Mammary epithelial cell (primary cell): ENCODE measurements around the gene CLDN4.

Experiments
- EZH2 ChIP-seq: IDR thresholded peaks from 2 replicates; pipeline ENCODE4 v1.6.1; 2012; ENCODE audit warnings: low read length, inconsistent platforms, borderline replicate concordance
- TF ChIP-seq, protein P1 (sequence below), 2 donors: IDR thresholded peaks in 1 of 2; conservative IDR thresholded peaks in 1 of 2; 2 replicates each; pipeline ENCODE4 v1.5.1; 2011 to 2012; ENCODE audit warnings: inconsistent platforms in 2 of 2, low read length in 2 of 2, mild to moderate bottlenecking in 2 of 2, control low read depth in 1 of 2, low read depth in 1 of 2; ENCODE audit not compliant: insufficient read depth in 1 of 2; ENCODE audit errors: extremely low read depth in 1 of 2

DNA sequence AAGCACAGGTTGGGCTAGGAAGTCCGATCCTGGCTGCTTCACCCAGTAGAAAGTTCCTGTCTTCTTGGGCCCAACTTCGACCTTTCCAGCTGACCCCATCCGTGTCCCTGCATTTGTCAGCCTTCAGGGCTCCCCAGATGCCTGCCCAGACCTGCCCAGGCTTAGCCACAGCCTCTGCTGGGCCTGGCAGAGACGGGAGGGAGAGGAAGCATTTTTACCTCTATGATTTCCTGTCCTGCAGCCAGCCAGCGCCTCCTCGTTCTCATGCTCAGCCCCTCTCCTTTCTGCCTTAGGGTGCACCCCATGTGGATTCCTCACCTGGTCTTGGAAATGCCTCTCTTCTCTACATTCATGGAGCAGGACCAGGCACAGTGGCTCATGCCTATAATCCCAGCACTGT, 7.8 kb downstream of the CLDN4 start:
- TF ChIP-seq, protein P1, sequence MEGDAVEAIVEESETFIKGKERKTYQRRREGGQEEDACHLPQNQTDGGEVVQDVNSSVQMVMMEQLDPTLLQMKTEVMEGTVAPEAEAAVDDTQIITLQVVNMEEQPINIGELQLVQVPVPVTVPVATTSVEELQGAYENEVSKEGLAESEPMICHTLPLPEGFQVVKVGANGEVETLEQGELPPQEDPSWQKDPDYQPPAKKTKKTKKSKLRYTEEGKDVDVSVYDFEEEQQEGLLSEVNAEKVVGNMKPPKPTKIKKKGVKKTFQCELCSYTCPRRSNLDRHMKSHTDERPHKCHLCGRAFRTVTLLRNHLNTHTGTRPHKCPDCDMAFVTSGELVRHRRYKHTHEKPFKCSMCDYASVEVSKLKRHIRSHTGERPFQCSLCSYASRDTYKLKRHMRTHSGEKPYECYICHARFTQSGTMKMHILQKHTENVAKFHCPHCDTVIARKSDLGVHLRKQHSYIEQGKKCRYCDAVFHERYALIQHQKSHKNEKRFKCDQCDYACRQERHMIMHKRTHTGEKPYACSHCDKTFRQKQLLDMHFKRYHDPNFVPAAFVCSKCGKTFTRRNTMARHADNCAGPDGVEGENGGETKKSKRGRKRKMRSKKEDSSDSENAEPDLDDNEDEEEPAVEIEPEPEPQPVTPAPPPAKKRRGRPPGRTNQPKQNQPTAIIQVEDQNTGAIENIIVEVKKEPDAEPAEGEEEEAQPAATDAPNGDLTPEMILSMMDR (conservative IDR thresholded peaks at IDR 0.05 in 1 of 2, IDR thresholded peaks at IDR 0.05 in 1 of 2; ENCODE audit: extremely low read depth in 1 of 2, insufficient read depth in 1 of 2, low read depth in 1 of 2, low read length in 2 of 2) = no peak
- no peak for TF ChIP-seq EZH2
